ENCODE data around the gene SPEN.
A peak's percentile ranks its signal among the peaks of the same experiment; 100 is the strongest.

SPEN gene

GRCh38 chr1:15957221-15958095, 110.0 kb downstream of the SPEN start:
- Histone ChIP-seq H3K4me3 (ENCODE audit: low read depth in 1 of 2, low read length in 2 of 2) (no peak overlapping the region), H2AFZ (ENCODE audit: low read depth, low read length) (no peak overlapping the region), H3K4me1 (ENCODE audit: insufficient read depth, low read length) (no peaks in the 10 kb centered on the region), H3K9ac (ENCODE audit: low read depth, low read length) (no peak overlapping the region), H3K27ac (ENCODE audit: low read length) (no peak overlapping the region), H4K20me1 (ENCODE audit: insufficient read depth, low read length) (peaks cover 59% of the 10 kb centered on the region), H3K27me3 (ENCODE audit: insufficient read depth, low read length, poor library complexity) (no peaks in the 10 kb centered on the region), H3K36me3 (ENCODE audit: insufficient read depth, low read length) (peaks cover 40% of the 10 kb centered on the region), H3K4me2 (ENCODE audit: insufficient read depth, low read length) (no peak overlapping the region), H3K9me3 (ENCODE audit: insufficient read depth, low read length, severe bottlenecking) (no peaks in the 10 kb centered on the region), H3K79me2 (ENCODE audit: insufficient read depth, low read length) (peaks cover 89% of the 10 kb centered on the region)
- TF ChIP-seq EZH2 (IDR thresholded peaks at IDR 0.05; ENCODE audit: borderline replicate concordance, low read depth, low read length, severe bottlenecking), result no peak
- TF ChIP-seq CTCF (IDR thresholded peaks at IDR 0.05; ENCODE audit: borderline replicate concordance, extremely low read depth, low read length, poor library complexity, severe bottlenecking), result no peak
- DNase-seq, result no peak
- ATAC-seq (ENCODE audit: insufficient read depth, low read depth), result no peak

- Histone ChIP-seq H3K4me1 (ENCODE audit: insufficient read depth, low read length) (no peaks in the 10 kb centered on the region), H3K79me2 (ENCODE audit: insufficient read depth, low read length) (peaks cover 90% of the 10 kb centered on the region), H3K36me3 (ENCODE audit: insufficient read depth, low read length) (peaks cover 39% of the 10 kb centered on the region), H2AFZ (ENCODE audit: low read depth, low read length) (no peak overlapping the region), H3K27me3 (ENCODE audit: insufficient read depth, low read length, poor library complexity) (no peaks in the 10 kb centered on the region), H3K9ac (ENCODE audit: low read depth, low read length) (no peak overlapping the region), H3K4me3 (ENCODE audit: low read depth in 1 of 2, low read length in 2 of 2) (no peak overlapping the region), H3K27ac (ENCODE audit: low read length) (no peak overlapping the region), H3K9me3 (ENCODE audit: insufficient read depth, low read length, severe bottlenecking) (no peaks in the 10 kb centered on the region), H3K4me2 (ENCODE audit: insufficient read depth, low read length) (no peak overlapping the region), H4K20me1 (ENCODE audit: insufficient read depth, low read length) (peaks cover 58% of the 10 kb centered on the region)
- TF ChIP-seq CTCF (IDR thresholded peaks at IDR 0.05; ENCODE audit: borderline replicate concordance, extremely low read depth, low read length, poor library complexity, severe bottlenecking) (no peak), EZH2 (IDR thresholded peaks at IDR 0.05; ENCODE audit: borderline replicate concordance, low read depth, low read length, severe bottlenecking) (no peak)
- no peak for ATAC-seq (ENCODE audit: insufficient read depth, low read depth)
- no peak for DNase-seq
Measured at GRCh38 chr1:15958111-15958510, 110.6 kb downstream of the SPEN start.

DNA sequence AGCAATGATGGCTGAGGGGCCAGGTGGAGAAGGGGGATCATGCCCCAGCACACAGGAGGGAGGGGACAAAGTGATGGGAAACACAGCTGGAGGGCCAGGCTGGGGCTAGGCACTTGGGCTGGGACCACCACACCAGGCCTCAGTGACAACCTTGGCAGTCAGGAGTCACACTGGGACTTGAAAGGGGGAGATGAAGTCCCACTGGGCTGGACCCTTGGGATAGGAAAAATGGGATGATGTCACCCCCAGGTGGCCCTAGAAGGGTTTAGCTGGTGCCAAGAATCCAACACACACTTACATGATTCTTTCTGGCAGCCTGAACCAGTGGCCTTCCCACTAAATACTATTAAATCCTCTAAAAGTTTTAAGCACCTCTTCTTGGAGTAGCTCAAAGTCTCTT, 111.3 kb downstream of the SPEN start:
- H3K4me1 ChIP-seq (ENCODE audit: insufficient read depth, low read length), result no peaks in the 10 kb centered on the region
- H3K9ac ChIP-seq (ENCODE audit: low read depth, low read length), result no peak overlapping the region
- H3K4me3 ChIP-seq (ENCODE audit: low read depth in 1 of 2, low read length in 2 of 2), result no peak overlapping the region
- TF ChIP-seq CTCF (IDR thresholded peaks at IDR 0.05; ENCODE audit: borderline replicate concordance, extremely low read depth, low read length, poor library complexity, severe bottlenecking) (peak; percentile 15), EZH2 (IDR thresholded peaks at IDR 0.05; ENCODE audit: borderline replicate concordance, low read depth, low read length, severe bottlenecking) (no peak)
- H3K9me3 ChIP-seq (ENCODE audit: insufficient read depth, low read length, severe bottlenecking), result no peaks in the 10 kb centered on the region
- no peak overlapping the region for H3K4me2 ChIP-seq (ENCODE audit: insufficient read depth, low read length)
- H4K20me1 ChIP-seq (ENCODE audit: insufficient read depth, low read length), result peaks cover 58% of the 10 kb centered on the region
- peaks cover 90% of the 10 kb centered on the region for H3K79me2 ChIP-seq (ENCODE audit: insufficient read depth, low read length)
- ATAC-seq (ENCODE audit: insufficient read depth, low read depth) (no peak), DNase-seq (no peak)
- no peak overlapping the region for H2AFZ ChIP-seq (ENCODE audit: low read depth, low read length)
- H3K36me3 ChIP-seq (ENCODE audit: insufficient read depth, low read length), result peaks cover 34% of the 10 kb centered on the region
- no peaks in the 10 kb centered on the region for H3K27me3 ChIP-seq (ENCODE audit: insufficient read depth, low read length, poor library complexity)
- no peak overlapping the region for H3K27ac ChIP-seq (ENCODE audit: low read length)
